A673 (cell line): ENCODE data around the gene DLGAP1.

ENCODE experiments used
- CTCF ChIP-seq: fragments of 300-800, 200-600 bp; sonication (generic); conservative IDR thresholded peaks from 2 replicates; pipeline ENCODE4 v1.5.1; 2017; ENCODE audit warnings: low read depth, mild to moderate bottlenecking, antibody characterized with exemption, low read length, moderate library complexity, mixed read lengths
- EZH2 ChIP-seq: fragments of 200-600 bp; sonication (generic); IDR thresholded peaks from 2 replicates; pipeline ENCODE4 v1.6.1; 2017; ENCODE audit warnings: borderline replicate concordance, low read depth, mild to moderate bottlenecking, mixed read lengths, antibody characterized with exemption, low read length; ENCODE audit not compliant: poor library complexity, severe bottlenecking

- TF ChIP-seq CTCF (no peak), EZH2 (no peak)
These were observed 994.2 kb downstream of the DLGAP1 start for GRCh38 chr18:3460823-3461398.
